Subcutaneous abdominal adipose tissue (tissue), 5 donors: ENCODE measurements around the gene TEX2.
"Not testable (repeated sequence)": the region's sequence is repeated elsewhere in the genome, so short reads cannot be mapped to it uniquely, and the experiment has no call there.

Experiments
- H3K27ac ChIP-seq: one replicate; pipeline ENCODE4 v1.7.0; 2013; ENCODE audit warnings: low read depth, mild to moderate bottlenecking, inconsistent platforms, low read length, moderate library complexity
- H3K27me3 ChIP-seq, 5 donors: one replicate each; pipeline ENCODE4 v1.7.0; 2013; ENCODE audit warnings: low read length in 5 of 5, inconsistent platforms in 1 of 5; ENCODE audit not compliant: control insufficient read depth in 5 of 5, insufficient read depth in 4 of 5
- H3K36me3 ChIP-seq, 5 donors: one replicate each; pipeline ENCODE4 v1.7.0; 2013; ENCODE audit warnings: low read length in 5 of 5; ENCODE audit not compliant: control insufficient read depth in 5 of 5, insufficient read depth in 5 of 5
- H3K4me1 ChIP-seq, 5 donors: one replicate each; pipeline ENCODE4 v1.7.0; 2013; ENCODE audit warnings: low read length in 5 of 5, mild to moderate bottlenecking in 3 of 5, moderate library complexity in 1 of 5; ENCODE audit not compliant: control insufficient read depth in 5 of 5, insufficient read depth in 5 of 5
- H3K4me3 ChIP-seq, 5 donors: one replicate each; pipeline ENCODE4 v1.7.0; 2013; ENCODE audit warnings: low read length in 5 of 5, low read depth in 1 of 5
- H3K9ac ChIP-seq, 5 donors: one replicate each; pipeline ENCODE4 v1.7.0; 2013; ENCODE audit warnings: low read length in 5 of 5, mild to moderate bottlenecking in 4 of 5, moderate library complexity in 3 of 5
- H3K9me3 ChIP-seq, 5 donors: one replicate each; pipeline ENCODE4 v1.7.0; 2013; ENCODE audit warnings: low read length in 5 of 5; ENCODE audit not compliant: control insufficient read depth in 5 of 5
- donor health status: healthy.
- donor health status: healthy.
- donor health status: healthy.
- donor health status: healthy.
- donor health status: healthy.

Gene TEX2

DNA sequence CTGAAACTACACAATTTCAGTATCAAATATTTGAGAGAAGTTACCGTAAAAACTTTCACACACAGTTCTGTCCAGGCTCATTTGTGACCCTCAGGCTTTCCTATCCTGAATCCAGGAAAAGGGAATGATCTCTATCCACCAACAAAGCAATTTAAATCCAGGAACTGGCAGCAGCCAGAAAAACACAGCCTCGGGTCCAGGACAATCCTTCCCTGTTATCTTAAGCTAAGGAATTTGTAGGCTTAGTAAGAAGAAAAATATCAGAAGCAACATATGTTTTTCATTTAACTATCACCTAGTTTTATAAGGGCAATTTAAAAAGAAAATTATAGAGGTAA, 47.1 kb downstream of the TEX2 start:
- H3K27me3 ChIP-seq = no peaks in the 10 kb centered on the region
- H3K4me3 ChIP-seq = no peak overlapping the region
- peak overlapping the region; percentile 17 for H3K27ac ChIP-seq
- H3K36me3 ChIP-seq = peaks cover 3 to 23% (median 20%) of the 10 kb centered on the region in 5 donors
- peaks cover 5 to 20% (median 15%) of the 10 kb centered on the region in 5 donors for H3K4me1 ChIP-seq
- peak overlapping the region in 2 of 5 donors; percentile 28 to 50 for H3K9ac ChIP-seq
- H3K9me3 ChIP-seq = no peaks in the 10 kb centered on the region

DNA sequence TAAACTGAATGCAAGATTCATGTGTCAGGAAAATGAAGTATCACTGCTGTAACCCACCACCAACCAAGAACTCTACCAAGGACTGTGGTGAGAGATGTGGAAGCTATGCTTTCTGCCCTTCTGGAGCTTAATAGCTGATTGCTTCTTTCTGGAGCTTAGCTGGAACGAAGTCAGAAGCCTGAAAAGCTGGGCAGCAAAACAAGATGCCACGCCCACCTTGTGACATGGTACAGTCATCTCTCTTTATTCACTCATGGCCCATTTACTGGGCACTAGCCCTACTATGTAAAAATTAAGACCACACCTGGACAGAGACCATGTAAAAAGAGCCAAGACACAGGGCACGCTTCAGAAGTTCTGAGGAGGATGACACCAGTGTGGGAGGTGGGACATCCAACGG, 48.1 kb downstream of the TEX2 start:
- Histone ChIP-seq H3K9ac (no peak overlapping the region), H3K36me3 (peaks cover 3 to 23% (median 20%) of the 10 kb centered on the region in 5 donors), H3K4me3 (no peak overlapping the region), H3K27me3 (no peaks in the 10 kb centered on the region), H3K27ac (no peak overlapping the region), H3K9me3 (no peaks in the 10 kb centered on the region), H3K4me1 (peaks cover 5 to 20% (median 15%) of the 10 kb centered on the region in 5 donors)

DNA sequence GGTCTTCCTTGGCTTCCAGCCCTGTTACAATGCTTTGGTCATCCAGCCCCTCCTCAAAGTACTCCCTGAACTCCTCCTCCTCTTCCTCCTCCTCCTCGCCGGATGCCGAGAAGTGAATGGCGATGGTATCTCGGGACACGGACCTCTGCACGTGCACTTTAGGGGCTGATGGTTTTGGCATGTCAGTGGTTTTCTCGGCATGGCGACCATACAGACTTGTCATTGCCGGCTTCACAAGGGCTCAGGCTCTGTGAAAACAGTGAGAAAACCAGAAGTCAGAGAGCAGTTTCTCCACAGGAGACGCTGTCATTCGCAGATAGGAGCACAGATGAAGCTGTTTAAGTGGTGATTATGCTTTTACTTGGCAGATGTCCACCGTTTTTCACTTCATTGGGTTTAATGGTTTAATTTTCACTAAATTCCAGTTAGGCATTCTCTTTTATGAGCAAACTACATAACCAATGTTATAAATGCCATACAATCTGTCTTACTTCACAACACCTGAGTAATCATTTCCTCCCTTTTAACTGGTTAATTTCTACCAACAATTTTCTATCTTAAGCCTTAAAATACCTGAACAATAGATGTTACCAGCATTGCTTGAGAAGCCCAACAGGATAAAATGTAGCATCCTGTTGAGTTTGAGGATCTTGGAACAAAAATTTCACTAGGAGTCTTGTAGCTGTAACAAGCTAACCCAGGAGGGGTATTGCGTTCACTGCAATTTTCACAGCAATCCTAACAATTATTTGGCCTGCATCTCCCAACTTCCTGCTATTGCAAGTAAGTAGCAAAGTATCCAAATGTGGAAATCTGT, 48.9 kb downstream of the TEX2 start:
- Histone ChIP-seq H3K9me3 (no peaks in the 10 kb centered on the region), H3K4me3 (no peak overlapping the region), H3K4me1 (peaks cover 5 to 20% (median 15%) of the 10 kb centered on the region in 5 donors), H3K27me3 (no peaks in the 10 kb centered on the region), H3K9ac (no peak overlapping the region), H3K36me3 (peaks cover 3 to 23% (median 20%) of the 10 kb centered on the region in 5 donors), H3K27ac (no peak overlapping the region)

DNA sequence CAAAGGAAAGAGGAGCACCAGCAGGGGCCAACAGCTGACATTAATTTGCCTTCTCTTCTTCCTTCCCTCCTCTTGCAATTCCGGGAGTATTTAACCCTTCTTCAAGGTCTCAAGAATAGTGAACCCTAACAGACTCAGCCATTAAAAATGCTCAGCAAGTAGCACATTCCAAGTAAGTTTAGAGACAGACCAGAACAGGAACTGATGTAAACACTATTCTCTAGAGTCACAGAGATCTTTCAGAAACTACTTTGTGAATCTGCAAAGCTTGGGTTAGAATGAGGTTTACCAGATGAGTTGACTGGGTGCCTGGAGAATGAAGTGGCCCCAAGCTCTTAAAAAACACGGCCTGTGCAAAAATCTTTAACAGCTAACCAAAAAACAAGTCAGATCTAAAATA, 50.9 kb downstream of the TEX2 start:
- H3K4me1 ChIP-seq = peaks cover 5 to 15% (median 13%) of the 10 kb centered on the region in 5 donors
- H3K27ac ChIP-seq = no peak overlapping the region
- H3K9me3 ChIP-seq = no peaks in the 10 kb centered on the region
- H3K36me3 ChIP-seq = peaks cover 3 to 23% (median 20%) of the 10 kb centered on the region in 5 donors
- H3K9ac ChIP-seq = no peak overlapping the region
- no peak overlapping the region for H3K4me3 ChIP-seq
- no peaks in the 10 kb centered on the region for H3K27me3 ChIP-seq

DNA sequence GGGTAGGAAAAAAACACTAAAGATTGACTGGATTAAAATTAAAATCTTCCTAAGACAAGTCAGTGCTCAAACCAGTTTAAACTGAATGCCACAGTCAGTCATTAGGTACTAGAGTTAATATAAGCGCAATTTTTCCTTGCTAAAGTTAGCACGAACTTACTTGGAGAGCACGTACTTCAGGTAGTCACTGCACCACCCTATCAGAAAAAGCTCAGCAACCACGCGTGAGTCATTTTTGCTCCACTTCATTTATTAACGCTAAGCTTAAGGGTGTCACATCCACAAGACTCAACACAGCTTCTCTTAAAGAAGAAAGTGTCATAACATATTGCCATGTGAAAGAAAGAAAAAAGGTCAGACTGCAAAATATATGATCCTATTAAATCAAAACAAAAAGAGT, 53.1 kb downstream of the TEX2 start:
- peaks cover 0 to 10% (median 5%) of the 10 kb centered on the region in 5 donors for H3K4me1 ChIP-seq
- H3K9ac ChIP-seq = no peak overlapping the region
- H3K27ac ChIP-seq = no peak overlapping the region
- H3K4me3 ChIP-seq = no peak overlapping the region
- H3K36me3 ChIP-seq = peaks cover 3 to 23% (median 20%) of the 10 kb centered on the region in 5 donors
- H3K9me3 ChIP-seq = no peaks in the 10 kb centered on the region
- no peaks in the 10 kb centered on the region for H3K27me3 ChIP-seq

DNA sequence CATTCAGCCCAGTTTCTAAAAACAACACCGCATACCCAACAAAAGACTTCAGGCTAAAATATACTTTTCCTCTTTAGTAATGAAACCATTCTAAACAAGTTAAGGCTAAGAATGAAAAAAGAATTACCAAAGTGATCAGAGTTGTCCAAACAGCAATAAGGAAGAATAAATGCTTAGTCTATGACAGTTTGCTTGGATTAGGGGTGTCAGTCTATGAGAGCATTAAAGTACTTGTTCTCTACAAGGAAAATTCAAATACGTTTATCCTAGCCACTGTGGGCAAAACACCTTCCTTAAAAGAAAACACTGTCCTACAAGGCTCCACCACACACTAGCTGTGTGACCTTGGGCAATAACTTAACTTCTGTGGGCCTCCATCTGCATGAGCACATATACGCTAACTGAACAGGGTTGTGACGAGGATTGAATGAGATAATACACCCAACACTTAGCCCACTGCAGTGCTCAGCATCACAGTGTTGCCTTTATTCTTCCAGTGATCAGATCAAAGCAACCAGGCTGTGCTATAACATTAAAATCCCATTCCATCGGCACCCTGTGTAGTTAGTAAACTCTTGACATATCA, 53.6 kb downstream of the TEX2 start:
- Histone ChIP-seq H3K27ac (no peak overlapping the region), H3K9ac (no peak overlapping the region), H3K4me3 (no peak overlapping the region), H3K9me3 (no peaks in the 10 kb centered on the region), H3K36me3 (peaks cover 3 to 23% (median 20%) of the 10 kb centered on the region in 5 donors), H3K4me1 (peaks cover 0 to 10% (median 5%) of the 10 kb centered on the region in 5 donors), H3K27me3 (no peaks in the 10 kb centered on the region)

DNA sequence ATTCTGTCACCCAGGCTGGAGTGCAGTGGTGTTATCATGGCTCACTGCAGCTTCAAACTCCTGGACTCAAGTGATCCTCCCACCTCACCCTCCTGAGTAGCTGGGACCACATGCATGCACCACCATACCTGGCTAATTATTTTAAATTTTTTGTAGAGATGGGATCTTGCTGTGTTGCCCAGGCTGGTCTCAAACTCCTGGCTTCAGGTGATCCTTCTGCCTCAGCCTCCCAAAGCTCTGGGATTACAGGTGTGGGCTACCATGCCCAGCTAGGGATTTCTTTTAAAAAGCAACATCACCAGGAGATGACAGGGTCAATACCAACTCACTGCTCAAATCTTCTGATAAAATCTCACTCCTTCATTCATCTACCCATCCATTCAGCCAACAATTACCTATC, 54.4 kb downstream of the TEX2 start:
- H3K27ac ChIP-seq, H3K27me3 ChIP-seq, H3K9me3 ChIP-seq, H3K4me3 ChIP-seq, H3K4me1 ChIP-seq, H3K9ac ChIP-seq: not testable (repeated sequence)
- H3K36me3 ChIP-seq = peaks cover 3 to 19% (median 17%) of the 10 kb centered on the region in 5 donors

DNA sequence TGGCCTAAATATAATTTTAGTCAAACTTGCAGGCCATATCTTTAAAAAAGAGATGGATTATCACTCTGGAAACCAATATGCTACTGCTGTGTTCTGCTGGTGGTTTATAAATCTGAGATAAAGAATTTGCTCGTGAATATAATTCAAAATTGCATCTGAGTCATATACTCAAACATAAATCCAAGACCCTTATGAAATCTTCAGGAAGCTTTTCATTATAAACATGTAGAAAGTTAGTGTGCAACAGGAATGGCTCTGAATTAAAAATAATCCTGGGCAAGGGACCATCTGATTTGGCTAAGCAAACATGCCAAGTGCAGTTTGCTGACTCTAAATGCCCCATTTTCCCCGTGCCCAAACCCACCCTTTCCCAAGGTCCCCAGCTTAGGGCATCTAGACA, 57.3 kb downstream of the TEX2 start:
- Histone ChIP-seq H3K4me1 (peaks cover 0 to 12% (median 8%) of the 10 kb centered on the region in 5 donors), H3K9me3 (no peaks in the 10 kb centered on the region), H3K27ac (no peak overlapping the region), H3K36me3 (no peaks in the 10 kb centered on the region), H3K9ac (no peak overlapping the region), H3K4me3 (no peak overlapping the region), H3K27me3 (no peaks in the 10 kb centered on the region)

DNA sequence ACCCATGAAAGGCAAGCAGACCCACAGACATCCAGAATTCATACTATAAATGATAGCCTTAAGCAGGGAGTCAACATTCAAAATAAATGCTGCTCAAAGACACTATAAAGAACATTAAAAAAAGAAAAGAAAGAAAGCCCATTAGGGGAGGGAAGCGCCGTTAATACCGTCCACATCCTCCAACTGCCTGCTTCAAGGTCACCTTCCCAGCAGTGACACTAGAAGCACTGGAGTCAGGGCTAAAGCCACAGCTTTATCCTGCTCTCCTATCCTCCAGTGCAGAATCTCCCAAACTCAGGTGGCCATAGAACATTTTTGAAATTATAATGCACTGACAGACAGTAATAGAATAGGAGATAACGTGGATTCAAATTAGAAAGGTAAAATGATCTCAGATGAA, 59.4 kb downstream of the TEX2 start:
- Histone ChIP-seq H3K27me3 (no peaks in the 10 kb centered on the region), H3K9ac (no peak overlapping the region), H3K9me3 (no peaks in the 10 kb centered on the region), H3K27ac (no peak overlapping the region), H3K4me1 (peaks cover 0 to 17% (median 16%) of the 10 kb centered on the region in 5 donors), H3K36me3 (no peaks in the 10 kb centered on the region), H3K4me3 (no peak overlapping the region)

DNA sequence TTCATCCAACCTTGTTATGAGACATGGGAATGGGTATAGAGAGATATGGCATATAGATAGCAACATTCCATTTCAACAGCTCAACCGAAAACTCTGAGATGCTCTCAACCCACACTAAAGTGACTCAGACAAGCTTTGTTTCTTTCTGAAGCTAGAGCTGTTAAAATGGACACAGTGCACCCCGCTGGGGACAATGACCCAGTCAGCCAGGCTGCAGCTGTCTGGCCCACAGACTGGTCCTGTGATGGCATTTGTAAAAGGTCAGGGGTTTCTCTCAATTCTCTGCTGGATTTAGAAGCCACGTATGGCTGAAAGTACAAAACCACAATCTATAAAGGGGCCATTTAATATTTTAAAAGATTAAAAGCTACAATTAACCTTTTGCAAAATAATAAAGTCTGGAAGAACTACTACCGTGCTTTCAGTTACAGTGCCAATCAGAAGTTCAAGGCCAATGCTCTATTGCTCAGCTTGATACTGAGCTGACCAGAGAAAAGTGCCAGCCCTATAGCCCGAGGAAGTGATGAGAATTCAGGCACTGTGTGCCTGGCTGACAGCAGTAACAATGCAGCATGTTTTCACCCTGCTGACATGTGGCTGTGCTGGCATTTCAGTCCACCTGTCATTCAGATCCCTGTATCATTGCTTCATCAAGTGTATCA, 60.2 kb downstream of the TEX2 start:
- Histone ChIP-seq H3K4me3 (no peak overlapping the region), H3K27me3 (no peaks in the 10 kb centered on the region), H3K4me1 (peaks cover 0 to 17% (median 16%) of the 10 kb centered on the region in 5 donors), H3K27ac (no peak overlapping the region), H3K36me3 (no peaks in the 10 kb centered on the region), H3K9ac (no peak overlapping the region), H3K9me3 (no peaks in the 10 kb centered on the region)
